Astrocyte of the spinal cord (primary cell): Measurements from ENCODE around the gene NDUFS3.

ENCODE experiments used
- DNase-seq: peaks from one replicate; pipeline ENCODE4 v3.0.0; 2011; ENCODE audit warnings: low read depth, low spot score
- H3K4me3 ChIP-seq: 2 replicates; pipeline ENCODE4 v1.5.1; 2011; ENCODE audit warnings: low read depth, mild to moderate bottlenecking, low read length, moderate library complexity
- in situ Hi-C: cut with HindIII; loops from 2 replicates; pipeline ENCODE4 v1.10.0; 2017; ENCODE audit warnings: low sequenced_read_pairs
- TF ChIP-seq, protein P1 (sequence below): IDR thresholded peaks from 2 replicates; pipeline ENCODE4 v1.5.1; 2012; ENCODE audit warnings: low read depth, mild to moderate bottlenecking, low read length, inconsistent platforms

NDUFS3 gene

DNA sequence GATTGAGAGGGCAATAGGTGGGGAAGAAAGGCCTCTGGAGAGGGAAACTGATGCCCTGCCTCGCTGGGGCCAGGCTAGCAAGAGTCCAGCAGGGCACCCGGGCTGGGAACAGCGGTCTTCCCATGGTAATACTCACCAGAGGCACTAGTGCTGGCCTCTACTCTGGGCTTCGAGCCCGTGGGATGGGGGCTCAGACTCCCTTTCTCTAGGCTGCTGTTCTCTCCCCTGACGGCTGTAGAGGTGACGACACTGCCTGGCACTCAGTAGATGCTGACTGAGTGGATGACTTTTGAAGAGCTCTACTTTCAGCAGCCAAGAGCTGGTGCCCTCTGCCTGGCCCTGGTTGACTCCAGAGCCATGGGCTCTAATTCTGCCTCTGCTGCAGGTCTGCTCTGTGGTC lies 16.2 kb downstream of the NDUFS3 start:
- DNase-seq, result no peak
- in situ Hi-C loops, result no loop called here
- TF ChIP-seq, protein P1, sequence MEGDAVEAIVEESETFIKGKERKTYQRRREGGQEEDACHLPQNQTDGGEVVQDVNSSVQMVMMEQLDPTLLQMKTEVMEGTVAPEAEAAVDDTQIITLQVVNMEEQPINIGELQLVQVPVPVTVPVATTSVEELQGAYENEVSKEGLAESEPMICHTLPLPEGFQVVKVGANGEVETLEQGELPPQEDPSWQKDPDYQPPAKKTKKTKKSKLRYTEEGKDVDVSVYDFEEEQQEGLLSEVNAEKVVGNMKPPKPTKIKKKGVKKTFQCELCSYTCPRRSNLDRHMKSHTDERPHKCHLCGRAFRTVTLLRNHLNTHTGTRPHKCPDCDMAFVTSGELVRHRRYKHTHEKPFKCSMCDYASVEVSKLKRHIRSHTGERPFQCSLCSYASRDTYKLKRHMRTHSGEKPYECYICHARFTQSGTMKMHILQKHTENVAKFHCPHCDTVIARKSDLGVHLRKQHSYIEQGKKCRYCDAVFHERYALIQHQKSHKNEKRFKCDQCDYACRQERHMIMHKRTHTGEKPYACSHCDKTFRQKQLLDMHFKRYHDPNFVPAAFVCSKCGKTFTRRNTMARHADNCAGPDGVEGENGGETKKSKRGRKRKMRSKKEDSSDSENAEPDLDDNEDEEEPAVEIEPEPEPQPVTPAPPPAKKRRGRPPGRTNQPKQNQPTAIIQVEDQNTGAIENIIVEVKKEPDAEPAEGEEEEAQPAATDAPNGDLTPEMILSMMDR, result no peak
- no peak overlapping the region for H3K4me3 ChIP-seq

DNA sequence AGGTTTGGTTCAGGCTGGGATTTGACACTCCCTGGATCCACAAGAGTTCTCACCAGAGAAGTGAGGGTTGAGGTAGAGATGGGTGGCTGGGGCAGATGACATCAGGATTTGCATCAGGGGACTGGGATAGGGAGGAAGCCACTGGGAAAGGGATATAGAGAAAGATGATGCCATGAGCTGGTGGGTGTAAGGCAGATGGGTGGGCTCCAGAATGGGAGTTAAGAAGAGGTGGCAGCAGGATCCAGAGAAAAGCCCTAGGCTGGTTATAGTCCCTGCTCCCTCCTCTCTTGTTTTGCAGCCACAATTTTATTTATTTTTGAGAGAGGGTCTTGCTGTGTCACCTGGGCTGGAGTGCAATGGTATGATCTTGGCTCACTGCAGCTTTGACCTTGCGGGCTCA lies 17.1 kb downstream of the NDUFS3 start:
- in situ Hi-C loops, result no loop called here
- no peak overlapping the region for H3K4me3 ChIP-seq
- DNase-seq, result no peak
- TF ChIP-seq, protein P1, result no peak

DNA sequence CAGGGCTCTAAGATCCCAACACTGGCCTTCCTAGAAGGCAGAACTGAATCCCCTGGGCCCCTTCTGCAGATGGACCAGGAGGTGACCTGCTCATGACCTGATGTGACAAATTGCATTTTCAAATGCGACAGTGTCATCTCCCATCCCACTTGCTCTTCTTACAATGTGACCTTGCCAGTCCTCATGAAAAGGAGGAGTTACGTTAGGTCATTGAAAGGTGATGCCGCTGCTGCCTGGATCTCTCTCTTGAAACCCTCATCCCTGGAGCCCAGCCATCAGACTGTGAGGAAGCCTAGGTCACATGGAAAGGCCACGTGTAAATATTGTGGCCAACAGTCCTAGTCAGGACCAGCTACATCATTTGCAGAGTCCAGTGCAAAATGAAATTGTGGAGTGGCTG lies 21.0 kb downstream of the NDUFS3 start:
- TF ChIP-seq, protein P1, result no peak
- H3K4me3 ChIP-seq, result no peak overlapping the region
- in situ Hi-C loops, result no loop called here
- DNase-seq, result no peak

DNA sequence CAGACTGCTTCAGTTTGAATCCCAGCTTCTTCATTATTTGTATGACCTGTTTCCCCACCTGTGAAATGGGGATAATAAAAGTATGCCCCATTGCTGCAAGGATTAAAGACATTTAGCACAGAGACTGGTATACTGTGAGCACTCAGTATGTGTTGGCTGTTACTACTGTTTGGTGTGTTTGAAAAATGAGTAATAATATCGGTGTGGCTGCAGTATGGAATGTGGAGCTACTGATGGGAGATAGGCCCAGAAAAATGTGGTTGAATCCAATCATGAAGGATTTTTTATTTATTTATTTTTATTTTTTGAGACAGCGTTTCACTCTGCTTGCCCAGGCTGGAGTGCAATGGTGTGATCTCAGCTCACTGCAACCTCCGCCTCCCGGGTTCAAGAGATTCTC lies 24.4 kb downstream of the NDUFS3 start:
- DNase-seq, result no peak
- in situ Hi-C loops, result no loop called here
- H3K4me3 ChIP-seq, result no peak overlapping the region
- TF ChIP-seq, protein P1, result no peak

DNA sequence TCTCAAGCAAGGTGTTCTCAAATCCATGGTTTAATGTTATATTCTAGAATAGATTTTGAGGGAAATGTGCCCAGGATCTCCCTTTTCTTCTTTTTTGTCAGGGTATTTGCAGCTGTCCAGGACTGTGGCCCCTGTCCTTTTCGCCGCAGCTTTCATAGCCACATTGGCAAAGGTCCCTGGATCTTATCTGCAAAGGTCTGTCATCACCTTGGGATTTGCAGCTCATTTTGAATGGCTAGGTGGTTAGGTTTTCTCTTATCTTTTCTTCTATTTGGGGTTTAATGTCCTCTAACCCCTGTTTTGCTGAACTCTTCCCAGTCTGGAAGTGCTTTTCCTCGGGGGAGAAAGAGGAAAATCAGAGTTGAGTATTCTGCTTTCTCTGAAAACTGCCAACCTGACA lies 27.0 kb downstream of the NDUFS3 start:
- no peak for DNase-seq
- in situ Hi-C loops, result no loop called here
- H3K4me3 ChIP-seq, result no peak overlapping the region
- TF ChIP-seq, protein P1, result no peak

DNA sequence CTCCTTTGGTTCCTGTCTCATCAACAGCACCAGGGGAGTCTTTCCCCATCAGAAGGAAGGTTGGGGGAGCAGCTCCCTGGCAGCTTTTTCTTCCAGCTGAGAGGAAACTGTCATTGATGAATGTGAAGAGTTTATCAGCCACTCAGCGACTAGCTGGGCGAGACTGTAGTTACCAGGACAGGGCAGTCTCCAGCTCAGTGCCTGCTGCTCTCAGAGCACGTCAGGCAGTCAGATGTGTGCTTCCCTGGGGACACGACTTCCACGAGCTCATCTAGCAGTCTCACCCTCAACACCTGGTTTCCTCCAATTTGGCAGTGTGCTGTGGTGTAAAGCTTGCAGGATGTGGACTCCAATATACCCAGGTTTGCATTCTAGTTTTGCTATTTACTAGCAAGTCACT lies 27.9 kb downstream of the NDUFS3 start:
- peak; percentile 19 for DNase-seq
- TF ChIP-seq, protein P1, result no peak
- in situ Hi-C loops, result no loop called here
- no peak overlapping the region for H3K4me3 ChIP-seq

DNA sequence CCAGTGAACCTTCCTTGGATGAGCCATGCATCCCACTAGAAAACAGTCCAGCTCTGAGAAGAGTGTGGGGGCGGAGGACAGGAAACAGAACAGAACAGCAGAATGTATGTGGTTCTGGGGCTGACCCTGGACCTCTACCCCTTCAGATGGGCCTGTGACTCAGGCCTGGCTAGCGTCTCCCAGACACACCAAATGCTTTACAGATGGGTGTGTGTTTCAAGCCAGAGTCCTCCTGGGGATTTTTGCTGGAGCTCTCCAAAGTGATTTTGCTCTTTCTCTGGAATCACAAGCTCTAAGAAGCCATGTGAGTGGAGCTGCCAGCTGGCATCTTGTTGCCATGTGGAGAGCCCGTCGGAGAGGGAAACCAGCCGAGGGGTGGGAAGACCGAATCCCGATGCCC lies 28.5 kb downstream of the NDUFS3 start:
- no peak overlapping the region for H3K4me3 ChIP-seq
- TF ChIP-seq, protein P1, result no peak
- peak; percentile 91 for DNase-seq
- in situ Hi-C loops, result no loop called here
